ENCODE measurements around the gene PKNOX2. TPM values are rescaled to one million over a fixed set of nuclear protein-coding genes. Genes with fewer than 3 reads are reported as not detected.

The PKNOX2 gene
- total and polyA plus RNA-seq, 10 of the 15 experiments (the other 5 are each of a cell fraction or from before 2014, with no cell fraction given) = not detected

DNA sequence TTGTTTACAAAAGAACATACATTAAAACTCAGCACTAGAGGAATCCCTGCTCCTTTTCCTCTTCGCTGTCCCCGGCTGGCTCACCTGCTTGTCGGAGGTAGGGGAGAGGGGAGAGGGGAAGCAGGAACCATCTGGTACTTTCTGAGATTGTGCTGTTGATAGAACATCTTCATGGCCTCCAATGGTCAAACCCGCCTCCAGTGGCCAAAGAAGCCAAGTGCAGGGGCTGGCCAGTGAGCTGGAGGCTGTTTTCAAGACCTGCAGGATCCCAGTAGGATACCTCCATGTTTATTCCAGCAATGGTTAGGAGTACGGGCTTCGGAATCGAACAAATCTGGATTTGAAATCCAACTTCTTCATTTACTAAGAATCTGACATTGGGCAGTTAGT lies 92.6 kb downstream of the PKNOX2 start:
- H2AFZ ChIP-seq (ENCODE audit: control insufficient read depth, low read depth, low read length) = no peak overlapping the region
- TF ChIP-seq, protein P1, sequence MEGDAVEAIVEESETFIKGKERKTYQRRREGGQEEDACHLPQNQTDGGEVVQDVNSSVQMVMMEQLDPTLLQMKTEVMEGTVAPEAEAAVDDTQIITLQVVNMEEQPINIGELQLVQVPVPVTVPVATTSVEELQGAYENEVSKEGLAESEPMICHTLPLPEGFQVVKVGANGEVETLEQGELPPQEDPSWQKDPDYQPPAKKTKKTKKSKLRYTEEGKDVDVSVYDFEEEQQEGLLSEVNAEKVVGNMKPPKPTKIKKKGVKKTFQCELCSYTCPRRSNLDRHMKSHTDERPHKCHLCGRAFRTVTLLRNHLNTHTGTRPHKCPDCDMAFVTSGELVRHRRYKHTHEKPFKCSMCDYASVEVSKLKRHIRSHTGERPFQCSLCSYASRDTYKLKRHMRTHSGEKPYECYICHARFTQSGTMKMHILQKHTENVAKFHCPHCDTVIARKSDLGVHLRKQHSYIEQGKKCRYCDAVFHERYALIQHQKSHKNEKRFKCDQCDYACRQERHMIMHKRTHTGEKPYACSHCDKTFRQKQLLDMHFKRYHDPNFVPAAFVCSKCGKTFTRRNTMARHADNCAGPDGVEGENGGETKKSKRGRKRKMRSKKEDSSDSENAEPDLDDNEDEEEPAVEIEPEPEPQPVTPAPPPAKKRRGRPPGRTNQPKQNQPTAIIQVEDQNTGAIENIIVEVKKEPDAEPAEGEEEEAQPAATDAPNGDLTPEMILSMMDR (IDR thresholded peaks at IDR 0.05 in 2 of 3, conservative IDR thresholded peaks at IDR 0.05 in 1 of 3; ENCODE audit: control insufficient read depth in 2 of 3, extremely low read depth in 1 of 3, insufficient read depth in 1 of 3, low read depth in 3 of 3, low read length in 3 of 3) = 0 out of 6 replicates have a peak, but pooled peaks of 1 of the 3 experiments have one; percentile 10
- TF ChIP-seq, protein P2, sequence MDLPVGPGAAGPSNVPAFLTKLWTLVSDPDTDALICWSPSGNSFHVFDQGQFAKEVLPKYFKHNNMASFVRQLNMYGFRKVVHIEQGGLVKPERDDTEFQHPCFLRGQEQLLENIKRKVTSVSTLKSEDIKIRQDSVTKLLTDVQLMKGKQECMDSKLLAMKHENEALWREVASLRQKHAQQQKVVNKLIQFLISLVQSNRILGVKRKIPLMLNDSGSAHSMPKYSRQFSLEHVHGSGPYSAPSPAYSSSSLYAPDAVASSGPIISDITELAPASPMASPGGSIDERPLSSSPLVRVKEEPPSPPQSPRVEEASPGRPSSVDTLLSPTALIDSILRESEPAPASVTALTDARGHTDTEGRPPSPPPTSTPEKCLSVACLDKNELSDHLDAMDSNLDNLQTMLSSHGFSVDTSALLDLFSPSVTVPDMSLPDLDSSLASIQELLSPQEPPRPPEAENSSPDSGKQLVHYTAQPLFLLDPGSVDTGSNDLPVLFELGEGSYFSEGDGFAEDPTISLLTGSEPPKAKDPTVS (IDR thresholded peaks at IDR 0.05; ENCODE audit: low read depth, low read length) = no peak
- H3K36me3 ChIP-seq (ENCODE audit: control insufficient read depth in 2 of 2, insufficient read depth in 2 of 2, low read length in 1 of 2) = no peaks in the 10 kb centered on the region
- H3K4me2 ChIP-seq (ENCODE audit: control insufficient read depth, insufficient read depth) = no peak overlapping the region
- H3K27ac ChIP-seq (ENCODE audit: control insufficient read depth, insufficient read depth) = no peak overlapping the region
- H3K9me3 ChIP-seq (replicated peaks; ENCODE audit: control insufficient read depth, insufficient read depth, low read length) = no peaks in the 10 kb centered on the region
- CTCF ChIA-PET = interaction anchor here (1.3 kb wide), 1 partner anchor 88 kb away, joined by 4 read pairs; no protein-coding TSS in a partner anchor
- SMC1A ChIA-PET (ENCODE audit: uncharacterized antibody, unreplicated experiment) = no interaction called here
- ATAC-seq (peak; percentile 41; the same call in 1 of the 3 replicates), FAIRE-seq (no peak), DNase-seq (ENCODE audit: low read depth, low spot score) (no peak)
- H3K27me3 ChIP-seq (replicated peaks in 1 of 2; ENCODE audit: control insufficient read depth in 2 of 2, insufficient read depth in 2 of 2, low read length in 1 of 2) = peaks cover 0 to 2% of the 10 kb centered on the region in 2 experiments; a peak in 2 of 4 replicates
- BruUV-seq (replicated peaks) = no TSS peak
- in situ Hi-C loops (cut with MboI) (no loop called here), intact Hi-C loops (cut with micrococcal nuclease; ENCODE audit: unreplicated experiment) (no loop called here)
- H3K4me3 ChIP-seq = no peak overlapping the region
- POLR2A ChIA-PET = no interaction called here
- RAD21 ChIA-PET (ENCODE audit: unreplicated experiment) = no interaction called here
- no peaks in the 10 kb centered on the region for H3K79me2 ChIP-seq (ENCODE audit: control insufficient read depth, insufficient read depth, low read length)
- no peaks in the 10 kb centered on the region for H3K4me1 ChIP-seq (ENCODE audit: control insufficient read depth, insufficient read depth, low read length)
- H4K20me1 ChIP-seq (ENCODE audit: control insufficient read depth, insufficient read depth) = no peaks in the 10 kb centered on the region
- H3K9ac ChIP-seq (ENCODE audit: control insufficient read depth, insufficient read depth, low read length) = no peak overlapping the region
- WGBS (ENCODE audit: insufficient coverage, insufficient replicate concordance, low lambda C conversion rate, missing lambda C conversion rate) = 33% methylated on average over 6 of the region's 7 CpGs

DNA sequence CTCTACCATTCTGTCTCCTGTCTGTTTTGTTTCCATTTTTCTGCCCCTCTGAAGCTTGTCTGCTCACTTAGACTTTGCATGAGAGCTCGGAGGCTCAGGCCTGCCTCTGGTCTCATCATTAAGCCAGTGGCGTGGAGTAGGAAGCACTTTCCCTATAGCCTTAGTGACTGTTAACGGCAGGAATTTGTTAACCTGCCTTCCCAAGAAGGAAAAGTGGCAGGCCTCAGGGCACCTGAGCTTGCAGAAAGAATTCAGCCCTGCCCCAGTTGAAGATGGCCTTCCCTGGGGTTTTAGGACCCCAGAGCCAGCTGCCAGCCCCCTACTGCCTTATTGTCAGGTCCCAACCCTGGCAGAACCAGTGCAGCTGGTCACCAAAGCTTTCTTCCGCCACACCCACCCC lies 93.2 kb downstream of the PKNOX2 start:
- no peak for ATAC-seq
- intact Hi-C loops (cut with micrococcal nuclease; ENCODE audit: unreplicated experiment) = no loop called here
- RAD21 ChIA-PET (ENCODE audit: unreplicated experiment) = no interaction called here
- peaks cover 0 to 4% of the 10 kb centered on the region in 2 experiments; a peak in 2 of 4 replicates for H3K27me3 ChIP-seq (replicated peaks in 1 of 2; ENCODE audit: control insufficient read depth in 2 of 2, insufficient read depth in 2 of 2, low read length in 1 of 2)
- in situ Hi-C loops (cut with MboI) = no loop called here
- H3K79me2 ChIP-seq (ENCODE audit: control insufficient read depth, insufficient read depth, low read length) = no peaks in the 10 kb centered on the region
- H2AFZ ChIP-seq (ENCODE audit: control insufficient read depth, low read depth, low read length) = no peak overlapping the region
- no peaks in the 10 kb centered on the region for H3K4me1 ChIP-seq (ENCODE audit: control insufficient read depth, insufficient read depth, low read length)
- no peak overlapping the region for H3K4me3 ChIP-seq
- POLR2A ChIA-PET = no interaction called here
- 38% methylated on average over 4 of the region's 4 CpGs for WGBS (ENCODE audit: insufficient coverage, insufficient replicate concordance, low lambda C conversion rate, missing lambda C conversion rate)
- no peak for DNase-seq (ENCODE audit: low read depth, low spot score)
- no peaks in the 10 kb centered on the region for H3K9me3 ChIP-seq (replicated peaks; ENCODE audit: control insufficient read depth, insufficient read depth, low read length)
- SMC1A ChIA-PET (ENCODE audit: uncharacterized antibody, unreplicated experiment) = no interaction called here
- H3K9ac ChIP-seq (ENCODE audit: control insufficient read depth, insufficient read depth, low read length) = no peak overlapping the region
- CTCF ChIA-PET = interaction anchor here (1.2 to 1.3 kb wide), 2 partner anchors 87 to 98 kb away, joined by 4 to 5 read pairs; no protein-coding TSS in a partner anchor
- no peaks in the 10 kb centered on the region for H4K20me1 ChIP-seq (ENCODE audit: control insufficient read depth, insufficient read depth)
- no TSS peak for BruUV-seq (replicated peaks)
- H3K27ac ChIP-seq (ENCODE audit: control insufficient read depth, insufficient read depth) = no peak overlapping the region
- H3K36me3 ChIP-seq (ENCODE audit: control insufficient read depth in 2 of 2, insufficient read depth in 2 of 2, low read length in 1 of 2) = no peaks in the 10 kb centered on the region
- no peak for FAIRE-seq
- H3K4me2 ChIP-seq (ENCODE audit: control insufficient read depth, insufficient read depth) = no peak overlapping the region
- TF ChIP-seq, protein P3, sequence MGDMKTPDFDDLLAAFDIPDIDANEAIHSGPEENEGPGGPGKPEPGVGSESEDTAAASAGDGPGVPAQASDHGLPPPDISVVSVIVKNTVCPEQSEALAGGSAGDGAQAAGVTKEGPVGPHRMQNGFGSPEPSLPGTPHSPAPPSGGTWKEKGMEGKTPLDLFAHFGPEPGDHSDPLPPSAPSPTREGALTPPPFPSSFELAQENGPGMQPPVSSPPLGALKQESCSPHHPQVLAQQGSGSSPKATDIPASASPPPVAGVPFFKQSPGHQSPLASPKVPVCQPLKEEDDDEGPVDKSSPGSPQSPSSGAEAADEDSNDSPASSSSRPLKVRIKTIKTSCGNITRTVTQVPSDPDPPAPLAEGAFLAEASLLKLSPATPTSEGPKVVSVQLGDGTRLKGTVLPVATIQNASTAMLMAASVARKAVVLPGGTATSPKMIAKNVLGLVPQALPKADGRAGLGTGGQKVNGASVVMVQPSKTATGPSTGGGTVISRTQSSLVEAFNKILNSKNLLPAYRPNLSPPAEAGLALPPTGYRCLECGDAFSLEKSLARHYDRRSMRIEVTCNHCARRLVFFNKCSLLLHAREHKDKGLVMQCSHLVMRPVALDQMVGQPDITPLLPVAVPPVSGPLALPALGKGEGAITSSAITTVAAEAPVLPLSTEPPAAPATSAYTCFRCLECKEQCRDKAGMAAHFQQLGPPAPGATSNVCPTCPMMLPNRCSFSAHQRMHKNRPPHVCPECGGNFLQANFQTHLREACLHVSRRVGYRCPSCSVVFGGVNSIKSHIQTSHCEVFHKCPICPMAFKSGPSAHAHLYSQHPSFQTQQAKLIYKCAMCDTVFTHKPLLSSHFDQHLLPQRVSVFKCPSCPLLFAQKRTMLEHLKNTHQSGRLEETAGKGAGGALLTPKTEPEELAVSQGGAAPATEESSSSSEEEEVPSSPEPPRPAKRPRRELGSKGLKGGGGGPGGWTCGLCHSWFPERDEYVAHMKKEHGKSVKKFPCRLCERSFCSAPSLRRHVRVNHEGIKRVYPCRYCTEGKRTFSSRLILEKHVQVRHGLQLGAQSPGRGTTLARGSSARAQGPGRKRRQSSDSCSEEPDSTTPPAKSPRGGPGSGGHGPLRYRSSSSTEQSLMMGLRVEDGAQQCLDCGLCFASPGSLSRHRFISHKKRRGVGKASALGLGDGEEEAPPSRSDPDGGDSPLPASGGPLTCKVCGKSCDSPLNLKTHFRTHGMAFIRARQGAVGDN (IDR thresholded peaks at IDR 0.05) = no peak
- TF ChIP-seq, protein P4, sequence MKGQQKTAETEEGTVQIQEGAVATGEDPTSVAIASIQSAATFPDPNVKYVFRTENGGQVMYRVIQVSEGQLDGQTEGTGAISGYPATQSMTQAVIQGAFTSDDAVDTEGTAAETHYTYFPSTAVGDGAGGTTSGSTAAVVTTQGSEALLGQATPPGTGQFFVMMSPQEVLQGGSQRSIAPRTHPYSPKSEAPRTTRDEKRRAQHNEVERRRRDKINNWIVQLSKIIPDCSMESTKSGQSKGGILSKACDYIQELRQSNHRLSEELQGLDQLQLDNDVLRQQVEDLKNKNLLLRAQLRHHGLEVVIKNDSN (IDR thresholded peaks at IDR 0.05; ENCODE audit: borderline replicate concordance, extremely low read length, insufficient read depth, low read depth, low read length) = no peak
- TF ChIP-seq CBFB (IDR thresholded peaks at IDR 0.05; ENCODE audit: low read depth) (no peak), TCF12 (IDR thresholded peaks at IDR 0.05; ENCODE audit: low read depth, low read length) (no peak)

Data from GM12878 (cell line).